TTC549 (cell line): ENCODE measurements around the gene NEK7.
"Not testable (repeated sequence)": the region's sequence is repeated elsewhere in the genome, so short reads cannot be mapped to it uniquely, and the experiment has no call there.

Experiments
- FAIRE-seq: peaks from 2 replicates; lab custom pipeline; 2012; peaks lifted over from hg19 to GRCh38; lab: Jason Lieb, UNC

Gene NEK7

DNA sequence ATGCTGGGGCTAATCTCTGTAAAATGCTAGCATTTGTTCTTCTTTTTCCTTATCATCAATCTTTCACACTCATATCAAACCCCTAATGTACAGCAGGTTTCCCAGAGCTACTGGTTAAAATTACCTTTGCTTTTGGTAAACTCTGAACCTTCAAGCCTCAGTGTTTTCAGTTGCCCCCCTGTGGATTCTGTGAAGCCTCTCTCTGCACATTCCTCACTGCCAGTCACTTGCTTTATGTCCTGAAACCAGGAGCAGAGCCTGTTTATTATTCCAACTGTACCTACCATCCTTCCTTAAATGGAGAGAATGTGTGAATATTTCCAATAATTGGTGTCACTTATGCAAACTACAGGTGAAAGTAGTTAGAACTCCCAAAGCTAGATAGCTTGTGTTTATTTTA lies 134.2 kb downstream of the NEK7 start:
- no peak for FAIRE-seq

GRCh38 chr1:198291924-198292323 lies 135.1 kb downstream of the NEK7 start:
- no peak for FAIRE-seq

DNA sequence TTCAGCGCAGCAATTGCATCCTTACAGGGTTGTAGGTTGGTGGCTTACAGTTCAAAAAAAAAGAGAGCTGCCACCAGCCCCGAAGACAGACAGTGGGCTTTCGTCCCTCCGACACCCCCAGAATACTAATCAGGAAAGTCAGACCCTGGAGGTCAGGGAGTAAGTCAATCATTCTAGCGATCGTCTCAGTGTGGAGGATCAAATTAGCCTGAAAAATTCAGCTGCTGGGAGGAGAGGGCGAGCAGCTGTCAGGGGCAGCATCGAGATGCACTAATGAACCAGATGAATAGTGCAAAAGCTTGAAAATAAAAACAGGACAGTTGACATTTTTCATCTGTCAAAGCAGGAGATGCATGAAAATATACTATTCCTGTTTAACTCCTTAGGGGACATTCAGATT lies 138.4 kb downstream of the NEK7 start:
- no peak for FAIRE-seq

GRCh38 chr1:198295971-198296370 lies 139.2 kb downstream of the NEK7 start:
- no peak for FAIRE-seq

DNA sequence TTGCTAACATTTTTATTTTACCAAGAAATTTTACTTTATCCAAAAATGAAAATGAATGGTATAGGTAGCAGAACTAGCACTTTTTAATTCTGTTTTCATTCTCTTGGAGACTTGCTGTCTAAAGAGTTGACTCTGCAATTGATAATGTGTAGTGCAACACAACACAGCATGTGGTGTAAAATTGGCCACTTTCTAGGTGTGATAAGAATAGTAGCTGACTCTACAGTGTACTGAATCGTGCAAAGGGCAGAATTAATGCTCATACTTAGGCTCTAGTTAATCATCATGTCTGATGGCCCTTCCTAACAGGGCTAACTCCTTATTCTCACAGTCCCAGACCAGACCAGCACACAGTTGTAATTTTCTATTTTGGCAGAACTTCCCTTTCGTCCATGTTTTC lies 140.5 kb downstream of the NEK7 start:
- FAIRE-seq: no peak

DNA sequence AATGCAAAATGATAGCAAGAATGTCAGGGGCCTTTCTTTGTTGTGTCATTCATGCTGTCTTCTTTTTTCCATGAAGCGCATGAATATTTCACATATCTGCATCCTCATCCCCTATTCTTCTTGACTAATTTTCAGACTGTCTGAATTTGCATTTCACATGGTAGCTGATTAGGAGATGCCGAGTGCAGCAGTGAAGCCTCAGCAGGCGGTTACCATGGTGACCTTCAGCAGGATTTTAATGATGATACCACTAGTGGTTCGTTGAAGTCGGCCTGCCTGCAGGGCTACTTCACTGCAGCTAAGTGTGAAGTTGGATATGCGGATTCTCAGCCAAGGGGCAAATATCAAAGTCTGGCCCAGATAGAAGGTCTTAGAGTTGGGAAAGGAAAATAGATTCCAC lies 141.8 kb downstream of the NEK7 start:
- no peak for FAIRE-seq

DNA sequence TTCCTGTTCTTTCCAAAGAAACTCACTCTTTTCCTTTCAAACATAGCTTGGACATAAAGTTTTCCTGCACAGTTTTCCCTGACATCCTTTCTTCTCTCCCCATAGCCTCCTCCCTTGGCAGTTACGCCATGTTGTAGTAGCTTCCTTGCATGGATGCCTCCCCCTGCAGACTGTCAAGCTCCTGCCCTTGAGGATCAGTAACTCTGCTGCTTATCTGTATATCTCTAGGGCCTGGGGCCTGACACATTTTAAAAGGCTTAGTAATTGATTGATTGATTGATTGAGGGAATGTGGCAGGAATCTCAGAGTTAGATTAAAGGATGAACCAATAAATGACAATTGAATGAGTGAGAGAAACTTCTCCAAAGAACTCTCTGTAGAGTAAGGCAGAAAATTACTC lies 143.7 kb downstream of the NEK7 start:
- FAIRE-seq: no peak

GRCh38 chr1:198304431-198304830 lies 147.6 kb downstream of the NEK7 start:
- FAIRE-seq: no peak

- not testable (repeated sequence) for FAIRE-seq
Observed at GRCh38 chr1:198314817-198315216, 158.0 kb downstream of the NEK7 start.

GRCh38 chr1:198315331-198315730 lies 158.5 kb downstream of the NEK7 start:
- FAIRE-seq: not testable (repeated sequence)

DNA sequence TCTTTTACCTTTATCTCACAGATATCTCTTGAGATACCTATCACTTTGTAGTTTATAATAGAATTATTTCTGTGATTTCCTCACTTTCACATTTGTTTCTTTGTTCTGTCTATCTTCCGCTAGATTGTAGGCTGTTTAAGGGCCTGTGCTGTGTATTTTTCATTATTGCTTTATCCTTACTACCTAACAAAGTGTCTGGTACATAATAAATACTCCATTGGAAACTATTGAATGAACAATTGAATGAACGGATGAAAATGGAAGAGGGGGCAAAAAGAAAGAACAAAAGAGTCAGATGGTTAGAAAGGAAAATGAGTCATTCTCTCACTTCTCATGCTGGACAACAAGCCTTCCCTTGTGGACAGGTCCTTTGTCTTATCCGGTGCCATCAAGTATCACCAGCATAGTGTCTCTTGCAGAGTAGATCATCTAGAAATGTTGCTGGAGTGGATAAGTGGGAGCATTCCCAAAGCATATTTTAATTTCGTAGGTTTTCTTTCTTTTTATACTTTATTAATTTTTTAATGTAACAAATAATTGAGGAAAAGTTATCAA lies 159.8 kb downstream of the NEK7 start:
- no peak for FAIRE-seq

DNA sequence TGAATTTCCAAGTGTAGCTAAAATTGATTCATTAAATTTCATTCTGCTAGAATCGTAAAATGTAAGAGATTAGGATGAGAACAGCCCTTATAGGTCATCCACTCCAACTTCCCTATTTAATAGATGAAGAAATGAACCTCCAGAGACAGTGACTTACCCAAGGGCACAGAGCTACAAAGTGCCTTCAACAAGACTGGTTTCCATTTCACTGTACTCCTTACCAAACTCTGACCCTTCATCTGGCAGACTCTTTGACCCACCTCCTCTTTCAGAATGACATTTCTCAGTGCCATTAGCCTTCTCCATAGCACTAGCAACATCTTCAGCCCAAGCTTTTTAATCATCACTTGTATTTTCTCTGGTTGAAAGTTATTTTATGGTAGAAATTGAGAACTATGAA lies 161.3 kb downstream of the NEK7 start:
- FAIRE-seq: no peak

DNA sequence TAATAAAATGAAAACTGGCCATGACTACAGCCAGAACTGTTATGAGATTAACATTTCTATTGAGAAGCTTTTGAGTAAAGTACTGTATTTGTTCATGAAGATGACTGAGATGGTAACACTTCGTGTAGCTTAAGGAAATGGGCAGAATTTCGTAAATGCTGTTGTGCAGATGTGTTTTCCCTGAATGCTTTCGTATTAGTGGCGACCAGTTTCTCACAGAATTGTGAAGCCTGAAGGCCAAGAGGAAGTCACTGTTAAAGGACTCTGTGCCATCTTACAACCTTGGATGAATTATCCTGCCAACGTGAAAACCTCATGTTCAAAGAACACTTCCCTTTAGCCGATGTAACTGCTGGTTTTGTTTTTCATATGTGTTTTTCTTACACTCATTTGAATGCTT lies 164.0 kb downstream of the NEK7 start:
- FAIRE-seq: no peak

GRCh38 chr1:198326232-198326631 lies 169.4 kb downstream of the NEK7 start:
- FAIRE-seq: no peak

GRCh38 chr1:198326915-198327314 lies 170.1 kb downstream of the NEK7 start:
- no peak for FAIRE-seq

- FAIRE-seq: no peak
Observed at GRCh38 chr1:198328458-198329032, 171.7 kb downstream of the NEK7 start.

- no peak for FAIRE-seq
Observed at GRCh38 chr1:198330982-198331615, 174.3 kb downstream of the NEK7 start.

DNA sequence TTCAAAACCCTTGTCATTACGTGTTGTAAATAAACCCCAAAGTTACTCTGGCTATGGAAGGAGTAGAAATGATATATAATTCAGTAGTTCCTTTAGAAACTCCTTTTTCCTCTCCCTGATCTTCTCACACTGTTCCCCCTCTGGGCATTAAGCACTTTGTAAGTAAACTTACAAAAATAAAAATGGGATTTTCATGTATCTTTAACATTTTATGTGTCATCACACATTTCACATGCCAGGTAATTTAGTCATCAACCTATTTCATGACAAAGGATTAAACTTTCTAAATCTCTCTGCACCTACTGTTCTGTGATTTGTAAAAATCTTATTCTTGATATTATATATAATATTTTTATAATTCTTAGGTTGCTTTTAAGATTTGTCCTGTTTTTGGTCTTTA lies 176.9 kb downstream of the NEK7 start:
- FAIRE-seq: peak; percentile 26

GRCh38 chr1:198335663-198336062 lies 178.9 kb downstream of the NEK7 start:
- FAIRE-seq: no peak

GRCh38 chr1:198337886-198338285 lies 181.1 kb downstream of the NEK7 start:
- FAIRE-seq: no peak

DNA sequence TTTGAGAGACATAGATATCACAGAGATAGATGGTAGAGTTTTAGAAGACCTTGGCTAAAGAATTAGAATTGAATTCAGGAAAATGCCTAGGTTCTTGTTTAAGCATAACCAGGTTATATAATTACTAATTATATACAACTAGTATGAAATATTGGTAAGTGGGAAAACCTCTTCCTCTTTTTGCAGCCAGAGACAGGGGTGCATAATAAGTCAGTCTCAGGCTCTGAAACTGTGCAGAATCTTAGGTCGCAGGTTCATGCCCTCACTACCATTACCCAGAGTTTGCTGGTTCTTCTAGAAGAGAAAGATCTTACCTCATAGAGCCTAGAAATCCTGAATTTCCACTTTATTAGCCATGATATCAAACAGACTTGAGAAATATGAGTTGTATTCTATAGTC lies 183.3 kb downstream of the NEK7 start:
- no peak for FAIRE-seq

GRCh38 chr1:198346178-198346577 lies 189.4 kb downstream of the NEK7 start:
- no peak for FAIRE-seq

DNA sequence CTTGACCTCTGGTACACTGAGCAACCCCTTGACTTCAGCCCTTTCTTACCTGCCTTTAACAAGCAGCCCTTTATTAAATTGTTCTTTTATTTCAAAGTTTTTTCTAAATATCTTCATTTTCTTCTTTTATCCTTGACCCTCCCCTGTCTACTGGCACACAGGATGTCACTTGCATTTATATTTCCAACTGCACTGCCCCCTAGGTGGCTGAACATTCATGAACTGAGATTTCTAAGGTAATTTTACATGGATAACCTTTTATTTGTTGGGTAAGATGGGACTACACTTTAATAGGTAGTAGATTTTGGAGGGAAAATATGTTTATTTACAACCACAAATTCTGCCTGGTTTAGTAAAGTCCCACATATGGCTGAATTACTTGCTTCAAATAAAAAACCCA lies 193.7 kb downstream of the NEK7 start:
- FAIRE-seq: no peak

DNA sequence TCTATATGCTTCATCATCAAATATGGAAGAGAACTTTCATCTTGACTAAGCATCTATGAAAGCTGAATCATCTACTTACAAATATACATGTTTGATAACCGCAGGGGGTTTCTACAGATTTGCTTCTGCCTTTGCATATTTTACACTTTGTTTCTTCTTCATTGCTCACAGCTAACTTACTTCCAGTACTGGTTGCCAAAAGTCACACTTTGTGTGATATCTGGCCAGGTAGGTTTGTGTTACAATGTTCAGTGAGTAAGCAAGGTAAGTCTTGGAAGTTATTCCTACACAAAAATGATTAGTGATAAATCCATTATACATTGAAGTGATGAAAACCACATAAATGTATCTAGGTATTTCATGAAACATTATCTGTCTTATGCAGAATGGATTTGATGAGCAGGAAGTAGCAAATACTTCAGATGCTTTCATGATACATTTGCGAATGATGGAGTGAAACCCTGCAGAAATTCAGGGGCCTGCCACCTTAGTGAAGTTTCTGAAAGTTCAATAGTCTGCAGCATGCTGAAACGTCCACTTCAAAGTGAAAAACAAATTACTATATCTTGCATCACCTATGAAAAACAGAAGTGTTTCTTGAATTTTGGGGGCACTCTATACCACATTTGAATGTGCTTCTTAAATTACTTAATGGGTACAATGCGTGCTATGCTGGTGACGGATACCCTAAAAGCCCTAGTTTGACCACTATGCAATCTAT lies 196.3 kb downstream of the NEK7 start:
- FAIRE-seq: no peak
